HepG2 (cell line): Measurements from ENCODE around the gene FOXL3. TPM values are rescaled to one million over a fixed set of nuclear protein-coding genes. Genes with fewer than 3 reads are reported as not detected.
"Not testable (repeated sequence)": the region's sequence is repeated elsewhere in the genome, so short reads cannot be mapped to it uniquely, and the experiment has no call there.

ENCODE experiments used
- ATAC-seq: fragments of 200-7000 bp; cut with Tn5 transposase; 3 replicates; pipeline ENCODE4 v1.9.1; 2020; ENCODE audit warnings: mild to moderate bottlenecking, moderate library complexity
- BruUV-seq: library from RNA; stranded (reverse); fragments of 400-500 nt; replicated peaks from 2 replicates; lab custom pipeline; 2021; lab: Mats Ljungman, UMichigan
- CTCF ChIA-PET: fragments of 300-600 bp; formaldehyde crosslinking; extraction: SDS; loops from one replicate; lab custom pipeline; 2021; ENCODE audit warnings: low total read pairs, inconsistent platforms, low intra/inter-chr PET ratio; lab: Yijun Ruan, JAX
- POLR2A ChIA-PET: fragments of 350-600 bp; sonication (Branson Sonifier 250); formaldehyde crosslinking; loops from one replicate; lab custom pipeline; 2020; ENCODE audit warnings: antibody characterized with exemption, inconsistent platforms; lab: Yijun Ruan, JAX
- DNase-seq: peaks from one replicate; pipeline ENCODE4 v3.0.0-alpha.2; 2015; ENCODE audit warnings: low spot score
- FAIRE-seq: peaks from 3 replicates; lab custom pipeline; 2011; peaks lifted over from hg19 to GRCh38; lab: Jason Lieb, UNC
- H2AFZ ChIP-seq: one replicate; pipeline ENCODE4 v1.6.1; 2011; ENCODE audit warnings: low read length, inconsistent platforms
- H3K27ac ChIP-seq: fragments of 300-600 bp; 3 replicates; pipeline ENCODE4 v1.8.0; 2011; ENCODE audit warnings: mixed run types, mild to moderate bottlenecking, mixed read lengths, low read length, inconsistent platforms; ENCODE audit not compliant: insufficient read depth; ENCODE audit errors: extremely low read length
- H3K27me3 ChIP-seq, 2 experiments: fragments of 200-600 bp in 1 of 2; 2 replicates in 1 of 2; 3 replicates in 1 of 2; pipeline versions ENCODE4 v1.6.0 to v1.8.0; 2011; ENCODE audit warnings: low read length in 2 of 2, mild to moderate bottlenecking in 2 of 2, moderate library complexity in 2 of 2, inconsistent platforms in 1 of 2; ENCODE audit not compliant: insufficient read depth in 2 of 2, control insufficient read depth in 1 of 2
- H3K36me3 ChIP-seq, 2 experiments: fragments of 200-600 bp in 1 of 2; replicated peaks in 1 of 2; 2 replicates in 1 of 2; 3 replicates in 1 of 2; pipeline versions ENCODE4 v1.5.1 to v1.8.0; 2011; ENCODE audit warnings: low read length in 2 of 2, inconsistent platforms in 1 of 2; ENCODE audit not compliant: insufficient read depth in 2 of 2, control insufficient read depth in 1 of 2
- H3K4me1 ChIP-seq: 2 replicates; pipeline ENCODE4 v1.5.1; 2012; ENCODE audit warnings: low read length, inconsistent platforms; ENCODE audit not compliant: insufficient read depth
- H3K4me2 ChIP-seq: 2 replicates; pipeline ENCODE4 v1.6.0; 2011; ENCODE audit warnings: low read depth, low read length, inconsistent platforms
- H3K4me3 ChIP-seq, 3 experiments: fragments of 200-600 bp in 1 of 3; sonication (generic), shearing (Covaris generic) in 1 of 3; replicated peaks in 1 of 3; 2 replicates each; pipeline ENCODE4 v1.5.1; 2011 to 2016; ENCODE audit warnings: low read length in 3 of 3, inconsistent platforms in 2 of 3, low read depth in 2 of 3, mild to moderate bottlenecking in 2 of 3, control low read depth in 1 of 3, mixed read lengths in 1 of 3; ENCODE audit not compliant: insufficient read depth in 1 of 3
- H3K79me2 ChIP-seq: one replicate; pipeline ENCODE4 v1.6.1; 2011; ENCODE audit warnings: low read length, inconsistent platforms; ENCODE audit not compliant: insufficient read depth
- H3K9ac ChIP-seq: 2 replicates; pipeline ENCODE4 v1.6.0; 2011; ENCODE audit warnings: mild to moderate bottlenecking, low read depth, low read length, inconsistent platforms; ENCODE audit not compliant: insufficient read depth
- H3K9me3 ChIP-seq: 2 replicates; pipeline ENCODE4 v1.5.1; 2012; ENCODE audit warnings: mild to moderate bottlenecking, low read length
- H4K20me1 ChIP-seq: 2 replicates; pipeline ENCODE4 v1.6.0; 2011; ENCODE audit warnings: inconsistent platforms, mild to moderate bottlenecking, low read length, moderate library complexity; ENCODE audit not compliant: insufficient read depth
- CREBL2 ChIP-seq: sonication (generic); formaldehyde crosslinking; IDR thresholded peaks from 2 replicates; pipeline ENCODE4 v1.8.1; 2023; ENCODE audit warnings: missing genetic modification reagents, mild to moderate bottlenecking, borderline replicate concordance
- GPN1 ChIP-seq: sonication (generic); formaldehyde crosslinking; IDR thresholded peaks from 2 replicates; pipeline ENCODE4 v1.5.1; 2020; ENCODE audit warnings: missing genetic modification reagents, borderline replicate concordance
- HOXD1 ChIP-seq: sonication (generic); formaldehyde crosslinking; IDR thresholded peaks from 2 replicates; pipeline ENCODE4 v1.5.0; 2020; ENCODE audit warnings: missing genetic modification reagents
- NCOR1 ChIP-seq: fragments of 200-600 bp; sonication (generic); IDR thresholded peaks from 2 replicates; pipeline ENCODE4 v1.7.0; 2017; ENCODE audit warnings: antibody characterized with exemption, low read length, borderline replicate concordance
- SRSF9 ChIP-seq: fragments of 200-400 bp; formaldehyde crosslinking; IDR thresholded peaks from 2 replicates; pipeline ENCODE4 v1.6.1; 2018; ENCODE audit warnings: borderline replicate concordance, mild to moderate bottlenecking, low read depth, low read length; ENCODE audit not compliant: insufficient read depth, poor library complexity, severe bottlenecking
- ZFP91 ChIP-seq: sonication (generic); formaldehyde crosslinking; IDR thresholded peaks from 2 replicates; pipeline ENCODE4 v1.9.0; 2022; ENCODE audit warnings: missing genetic modification reagents, mild to moderate bottlenecking, borderline replicate concordance
- ZNF512B ChIP-seq: sonication (generic); formaldehyde crosslinking; IDR thresholded peaks from 2 replicates; pipeline ENCODE4 v1.5.1; 2020; ENCODE audit warnings: missing genetic modification reagents, mild to moderate bottlenecking, borderline replicate concordance
- ZSCAN20 ChIP-seq: sonication (generic); formaldehyde crosslinking; IDR thresholded peaks from 2 replicates; pipeline ENCODE4 v1.4.0; 2020; ENCODE audit warnings: missing genetic modification reagents, mild to moderate bottlenecking, borderline replicate concordance
- WGBS: methylation state at CpG from one replicate; pipeline ENCODE4 v1.1.6; 2017; ENCODE audit warnings: low lambda C conversion rate; 5-methylcytosine and 5-hydroxymethylcytosine counted together
- in situ Hi-C: cut with HindIII; loops from 2 replicates; pipeline ENCODE4 v1.10.0; 2017; ENCODE audit warnings: low pct_unique_long_range_greater_than_20kb; ENCODE audit not compliant: extremely low pct_ligation_motif_present
- intact Hi-C: fragments of 100-400 bp; cut with micrococcal nuclease; formaldehyde crosslinking; loops from one replicate; pipeline ENCODE4 v1.10.0; 2022; ENCODE audit not compliant: unreplicated experiment
- polyA plus RNA-seq, 8 experiments: library from polyadenylated mRNA; depleted of rRNA in 3 of 8; stranded (reverse) in 7 of 8; unstranded in 1 of 8; fragments of >200 nt; fragmentation: Illumina TruSeq in 4 of 8; extraction: Trizol in 4 of 8; gene quantifications; 2 replicates each; pipeline versions ENCODE4 v1.2.1 to v1.2.3, GENCODE V29; 2011 to 2016; ENCODE audit warnings: low read depth in 4 of 8, missing spikeins in 1 of 8, mixed read lengths in 1 of 8; ENCODE audit not compliant: insufficient read depth in 1 of 8
- total RNA-seq, 5 experiments: library from RNA; depleted of rRNA; stranded (reverse); fragments of >200 nt; fragmentation: Illumina TruSeq; extraction: Trizol; gene quantifications; 2 replicates each; pipeline ENCODE4 v1.2.3, GENCODE V29; 2016; ENCODE audit warnings: low read depth in 1 of 5

Gene FOXL3
- total and polyA plus RNA-seq, 2 of the 13 experiments (the other 11 are each of a cell fraction or from before 2014, with no cell fraction given), result not detected

GRCh38 chr7:296373-296945 is 6.5 kb downstream of the FOXL3 start (continued):
- TF ChIP-seq ZSCAN20 (CRISPR knock-in tag), result no peak

GRCh38 chr7:297141-297540 is 7.2 kb downstream of the FOXL3 start:
- POLR2A ChIA-PET, intact Hi-C loops, FAIRE-seq, H4K20me1 ChIP-seq, ATAC-seq, H2AFZ ChIP-seq, H3K9me3 ChIP-seq, H3K4me3 ChIP-seq, H3K27ac ChIP-seq, H3K79me2 ChIP-seq, H3K4me2 ChIP-seq, BruUV-seq, CTCF ChIA-PET, H3K36me3 ChIP-seq, H3K9ac ChIP-seq, DNase-seq, in situ Hi-C loops: not testable (repeated sequence)
- Histone ChIP-seq H3K27me3 (peaks cover 6 to 43% of the 10 kb centered on the region in 2 experiments; a peak in 3 of 5 replicates), H3K4me1 (peaks cover 33% of the 10 kb centered on the region)
- WGBS, result 74% methylated on average over 24 of the region's 24 CpGs

- ATAC-seq (no peak), FAIRE-seq (no peak), DNase-seq (no peak)
- no peaks in the 10 kb centered on the region for H3K9me3 ChIP-seq
- H3K27ac ChIP-seq, result no peak overlapping the region
- H4K20me1 ChIP-seq, result no peaks in the 10 kb centered on the region
- no peak overlapping the region for H3K4me3 ChIP-seq
- intact Hi-C loops (no loop called here), in situ Hi-C loops (no loop called here)
- POLR2A ChIA-PET, result no interaction called here
- H3K27me3 ChIP-seq, result peaks cover 6 to 42% of the 10 kb centered on the region in 2 experiments; a peak in 3 of 5 replicates
- CTCF ChIA-PET, result no interaction called here
- H3K79me2 ChIP-seq, result no peaks in the 10 kb centered on the region
- no peak overlapping the region for H2AFZ ChIP-seq
- H3K9ac ChIP-seq, result no peak overlapping the region
- H3K36me3 ChIP-seq, result no peaks in the 10 kb centered on the region
- peaks cover 32% of the 10 kb centered on the region for H3K4me1 ChIP-seq
- WGBS, result 60% methylated on average over 6 of the region's 24 CpGs
- no peak overlapping the region for H3K4me2 ChIP-seq
- TF ChIP-seq ZNF512B (CRISPR knock-in tag) (no peak), SRSF9 (no peak), NCOR1 (no peak), HOXD1 (CRISPR knock-in tag) (no peak), CREBL2 (CRISPR knock-in tag) (no peak), GPN1 (CRISPR knock-in tag) (no peak), ZFP91 (CRISPR knock-in tag) (no peak)
- TF ChIP-seq, all 625 proteins: peak for 0
- no TSS peak for BruUV-seq
Measured at GRCh38 chr7:297611-298374, 7.8 kb downstream of the FOXL3 start.
